A549 (cell line): ENCODE results near the gene ARIH2. TPM values are rescaled to one million over a fixed set of nuclear protein-coding genes. Genes with fewer than 3 reads are reported as not detected.

Source experiments
- ATAC-seq, 2 experiments: fragments of 200-7000 bp in 1 of 2; fragments of >200 bp in 1 of 2; cut with Nextera tagmentation in 1 of 2; cut with Tn5 transposase in 1 of 2; 3 replicates each; pipeline versions ENCODE4 v1.8.0 to v1.9.1; 2018 to 2020; ENCODE audit warnings: mild to moderate bottlenecking in 1 of 2, moderate library complexity in 1 of 2
- CTCF ChIA-PET: fragments of 300-600 bp; sonication (Branson Sonifier 250); formaldehyde crosslinking; extraction: SDS; loops from one replicate; lab custom pipeline; 2021; ENCODE audit warnings: antibody characterized with exemption, inconsistent platforms; lab: Yijun Ruan, JAX
- POLR2A ChIA-PET: fragments of 350-600 bp; formaldehyde crosslinking; extraction: SDS; loops from one replicate; lab custom pipeline; 2021; ENCODE audit warnings: antibody characterized with exemption, inconsistent platforms; lab: Yijun Ruan, JAX
- DNase-seq, 2 experiments: peaks; one replicate each; pipeline versions ENCODE4 v3.0.0 to v3.0.0-alpha.2; 2011 to 2016; ENCODE audit warnings: low read depth in 1 of 2, low spot score in 1 of 2
- FAIRE-seq: peaks from 2 replicates; lab custom pipeline; 2011; peaks lifted over from hg19 to GRCh38; lab: Jason Lieb, UNC
- H3K27ac ChIP-seq, 2 experiments: fragments of >200 bp; sonication (Bioruptor Twin); formaldehyde crosslinking; 3 replicates each; pipeline ENCODE4 v1.5.1; 2016 to 2017
- H3K4me1 ChIP-seq: fragments of >200 bp; sonication (Bioruptor Twin); formaldehyde crosslinking; 3 replicates; pipeline ENCODE4 v1.6.1; 2016
- H3K4me2 ChIP-seq: fragments of >200 bp; sonication (Bioruptor Twin); formaldehyde crosslinking; 3 replicates; pipeline ENCODE4 v1.6.1; 2016
- H3K4me3 ChIP-seq: fragments of >200 bp; sonication (Bioruptor Twin); formaldehyde crosslinking; 3 replicates; pipeline ENCODE4 v1.5.1; 2016
- H3K9me3 ChIP-seq: fragments of >200 bp; sonication (Bioruptor Twin); formaldehyde crosslinking; 3 replicates; pipeline ENCODE4 v1.6.1; 2016
- ATOH8 ChIP-seq: fragments of 250-450 bp; sonication (Bioruptor Pico); IDR thresholded peaks from 2 replicates; pipeline ENCODE4 v1.5.0; 2020; ENCODE audit warnings: low read depth, mild to moderate bottlenecking, moderate library complexity
- BCL3 ChIP-seq: fragments of >200 bp; sonication (Bioruptor Twin); formaldehyde crosslinking; IDR thresholded peaks from 3 replicates; pipeline ENCODE4 v1.6.1; 2016
- BHLHE40 ChIP-seq: IDR thresholded peaks from 2 replicates; pipeline ENCODE4 v1.6.1; 2012; ENCODE audit warnings: low read depth, low read length, inconsistent platforms
- CEBPB ChIP-seq, 2 experiments: fragments of >200 bp in 1 of 2; sonication (Bioruptor Twin) in 1 of 2; formaldehyde crosslinking in 1 of 2; IDR thresholded peaks; 2 replicates each; pipeline ENCODE4 v1.6.1; 2012 to 2016
- EHMT2 ChIP-seq: fragments of 200-600 bp; sonication (generic); IDR thresholded peaks from 2 replicates; pipeline ENCODE4 v1.6.1; 2016; ENCODE audit warnings: antibody characterized with exemption, low read depth, mild to moderate bottlenecking, moderate library complexity
- FOSL2 ChIP-seq, 2 experiments: fragments of 450-650 bp in 1 of 2; fragments of >200 bp in 1 of 2; sonication (Bioruptor Twin) in 1 of 2; formaldehyde crosslinking; IDR thresholded peaks; 2 replicates each; pipeline versions ENCODE4 v1.5.0 to v1.6.1; 2016 to 2020; ENCODE audit warnings: mild to moderate bottlenecking in 1 of 2, moderate library complexity in 1 of 2
- HOXB13 ChIP-seq: fragments of 250-450 bp; sonication (Bioruptor Pico); IDR thresholded peaks from 2 replicates; pipeline ENCODE4 v1.5.0; 2020; ENCODE audit warnings: low read depth, mild to moderate bottlenecking, moderate library complexity
- HOXB5 ChIP-seq: fragments of 250-450 bp; sonication (Bioruptor Pico); IDR thresholded peaks from 2 replicates; pipeline ENCODE4 v1.5.0; 2020; ENCODE audit warnings: mild to moderate bottlenecking, moderate library complexity
- PBX3 ChIP-seq: IDR thresholded peaks from 2 replicates; pipeline ENCODE4 v1.6.1; 2012
- POLR2AphosphoS2 ChIP-seq: conservative IDR thresholded peaks from 2 replicates; pipeline ENCODE4 v1.6.1; 2012; ENCODE audit warnings: low read length, improper control_type of control experiment, inconsistent platforms
- SMC3 ChIP-seq: fragments of >200 bp; sonication (Bioruptor Twin); formaldehyde crosslinking; IDR thresholded peaks from 3 replicates; pipeline ENCODE4 v1.6.1; 2018; ENCODE audit warnings: inconsistent platforms
- USF2 ChIP-seq: fragments of 450-650 bp; IDR thresholded peaks from 2 replicates; pipeline ENCODE4 v1.6.1; 2014; ENCODE audit warnings: antibody characterized with exemption
- WGBS: methylation state at CpG from one replicate; pipeline ENCODE4 v1.1.6; 2017; ENCODE audit errors: missing lambda C conversion rate; 5-methylcytosine and 5-hydroxymethylcytosine counted together
- polyA plus RNA-seq, 4 experiments: library from polyadenylated mRNA; depleted of rRNA in 3 of 4; stranded (reverse); fragments of >200 nt; fragmentation: RNase III in 1 of 4; extraction: RNeasy Plus Mini Kit Qiagen cat#74134 plus additional on column Dnase treatment in 1 of 4; gene quantifications; 2 replicates in 3 of 4; 3 replicates in 1 of 4; pipeline ENCODE4 v1.2.3, GENCODE V29; 2011 to 2017

The ARIH2 gene
- polyA plus RNA-seq, 2 of the 4 experiments (the other 2 are of a cell fraction): 52.4 to 88.8 TPM

- TF ChIP-seq FOSL2 (IDR thresholded peaks at IDR 0.05): no peak
- TF ChIP-seq FOSL2 (CRISPR knock-in tag; IDR thresholded peaks at IDR 0.05): peak; percentile 44
- no peak for TF ChIP-seq HOXB13
- TF ChIP-seq CEBPB (IDR thresholded peaks at IDR 0.05): peak in 1 of 2 experiments; percentile 11; a peak in 1 of 4 replicates
- TF ChIP-seq BHLHE40: no peak
- CTCF ChIA-PET: interaction anchor here (1.1 kb wide), 1 partner anchor 26 kb away, joined by 3 read pairs; no protein-coding TSS in a partner anchor
- DNase-seq (no peak), ATAC-seq (no peak; a peak in 1 of 6 replicates), FAIRE-seq (no peak)
- no peak overlapping the region for H3K4me3 ChIP-seq
- H3K27ac ChIP-seq: no peak overlapping the region
- POLR2A ChIA-PET: no interaction called here
- H3K9me3 ChIP-seq: no peaks in the 10 kb centered on the region
- peaks cover 30% of the 10 kb centered on the region for H3K4me1 ChIP-seq
- 81% methylated on average over 8 of the region's 11 CpGs for WGBS
- H3K4me2 ChIP-seq: peak overlapping the region; percentile 33; the same call in 2 of the 3 replicates
Measured at GRCh38 chr3:48926425-48927392, 8.1 kb downstream of the ARIH2 start.

- DNase-seq (no peak), ATAC-seq (no peak), FAIRE-seq (no peak)
- no peak overlapping the region for H3K27ac ChIP-seq
- no peak overlapping the region for H3K4me2 ChIP-seq
- TF ChIP-seq CEBPB (IDR thresholded peaks at IDR 0.05) (peak in 1 of 2 experiments; percentile 20; a peak in 1 of 4 replicates), SMC3 (no peak), POLR2AphosphoS2 (no peak)
- H3K9me3 ChIP-seq: no peaks in the 10 kb centered on the region
- 47% methylated on average over 2 of the region's 2 CpGs for WGBS
- no peak overlapping the region for H3K4me3 ChIP-seq
- ChIA-PET CTCF (interaction anchor here (1.3 to 3.0 kb wide), 2 partner anchors 9 to 23 kb away, joined by 3 to 9 read pairs; partner anchors contain the start of gene ARIH2), POLR2A (no interaction called here)
- peaks cover 30% of the 10 kb centered on the region for H3K4me1 ChIP-seq
Measured at GRCh38 chr3:48927928-48928327, 9.3 kb downstream of the ARIH2 start.

GRCh38 chr3:48928679-48929078 is 10.0 kb downstream of the ARIH2 start:
- WGBS: 86% methylated on average over 1 of the region's 1 CpG
- TF ChIP-seq ATOH8 (CRISPR knock-in tag) (no peak), BCL3 (no peak), USF2 (no peak), HOXB5 (CRISPR knock-in tag) (no peak), EHMT2 (no peak), PBX3 (no peak)
- no peak overlapping the region for H3K27ac ChIP-seq
- H3K4me2 ChIP-seq: no peak overlapping the region
- no peak for ATAC-seq
- ChIA-PET POLR2A (no interaction called here), CTCF (interaction anchor here (1.3 to 3.0 kb wide), 2 partner anchors 10 to 22 kb away, joined by 3 to 9 read pairs; partner anchors contain the start of gene ARIH2)
- H3K4me1 ChIP-seq: peaks cover 30% of the 10 kb centered on the region
- H3K4me3 ChIP-seq: no peak overlapping the region
- FAIRE-seq: no peak
- DNase-seq: no peak
- no peaks in the 10 kb centered on the region for H3K9me3 ChIP-seq
